ENCODE data around the gene TSHZ1.

DNA sequence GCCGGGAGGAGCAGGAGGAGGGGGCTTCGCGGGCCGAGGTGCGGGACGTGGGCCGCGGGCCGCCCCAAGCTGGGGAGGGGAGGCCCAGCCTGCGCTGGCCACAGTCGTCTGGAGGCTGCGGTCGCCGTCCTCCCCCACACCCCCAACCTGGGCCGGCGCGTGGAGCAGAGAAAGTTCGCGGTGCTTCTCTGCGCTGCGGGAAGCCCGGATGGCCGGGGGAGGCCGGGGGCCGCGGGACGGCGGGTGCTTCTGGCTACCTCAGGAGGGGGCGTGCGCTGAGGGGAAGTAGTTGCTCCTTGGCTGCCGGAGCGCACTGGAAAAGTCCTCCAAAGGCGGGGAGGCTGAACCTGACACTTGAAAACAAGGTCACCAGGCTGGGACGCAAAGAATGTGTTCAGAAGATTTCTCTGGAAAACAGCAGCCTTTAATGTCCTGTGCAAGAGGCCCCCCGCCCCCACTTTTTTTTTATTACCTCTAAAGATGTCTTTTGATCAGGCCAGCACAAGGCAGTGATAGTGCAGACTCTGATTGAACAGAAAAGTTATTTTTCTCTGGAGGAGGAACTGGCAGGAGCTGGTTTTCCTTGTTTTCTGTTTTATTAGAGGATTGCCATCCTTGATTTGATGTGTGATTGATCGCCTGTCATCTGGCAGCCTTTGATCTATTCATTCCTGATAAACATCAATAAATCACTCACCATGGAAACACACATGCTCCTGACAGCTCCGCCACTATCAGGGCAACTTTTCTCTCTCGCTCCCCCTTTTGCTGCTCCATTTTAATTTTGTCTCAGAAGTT is 1.6 kb downstream of the TSHZ1 start:
- TF ChIP-seq, protein P1, sequence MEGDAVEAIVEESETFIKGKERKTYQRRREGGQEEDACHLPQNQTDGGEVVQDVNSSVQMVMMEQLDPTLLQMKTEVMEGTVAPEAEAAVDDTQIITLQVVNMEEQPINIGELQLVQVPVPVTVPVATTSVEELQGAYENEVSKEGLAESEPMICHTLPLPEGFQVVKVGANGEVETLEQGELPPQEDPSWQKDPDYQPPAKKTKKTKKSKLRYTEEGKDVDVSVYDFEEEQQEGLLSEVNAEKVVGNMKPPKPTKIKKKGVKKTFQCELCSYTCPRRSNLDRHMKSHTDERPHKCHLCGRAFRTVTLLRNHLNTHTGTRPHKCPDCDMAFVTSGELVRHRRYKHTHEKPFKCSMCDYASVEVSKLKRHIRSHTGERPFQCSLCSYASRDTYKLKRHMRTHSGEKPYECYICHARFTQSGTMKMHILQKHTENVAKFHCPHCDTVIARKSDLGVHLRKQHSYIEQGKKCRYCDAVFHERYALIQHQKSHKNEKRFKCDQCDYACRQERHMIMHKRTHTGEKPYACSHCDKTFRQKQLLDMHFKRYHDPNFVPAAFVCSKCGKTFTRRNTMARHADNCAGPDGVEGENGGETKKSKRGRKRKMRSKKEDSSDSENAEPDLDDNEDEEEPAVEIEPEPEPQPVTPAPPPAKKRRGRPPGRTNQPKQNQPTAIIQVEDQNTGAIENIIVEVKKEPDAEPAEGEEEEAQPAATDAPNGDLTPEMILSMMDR (IDR thresholded peaks at IDR 0.05), result no peak
- no peak for TF ChIP-seq POLR2A (IDR thresholded peaks at IDR 0.05)
